GM21576 (cell line): Measurements from ENCODE around the gene ZBTB20.

Source experiments
- ATAC-seq: cut with Tn5 transposase; IDR thresholded peaks from one replicate; pipeline ENCODE4 v1.9.1; 2021; ENCODE audit warnings: mild to moderate bottlenecking, moderate library complexity; ENCODE audit not compliant: unreplicated experiment

The ZBTB20 gene

DNA sequence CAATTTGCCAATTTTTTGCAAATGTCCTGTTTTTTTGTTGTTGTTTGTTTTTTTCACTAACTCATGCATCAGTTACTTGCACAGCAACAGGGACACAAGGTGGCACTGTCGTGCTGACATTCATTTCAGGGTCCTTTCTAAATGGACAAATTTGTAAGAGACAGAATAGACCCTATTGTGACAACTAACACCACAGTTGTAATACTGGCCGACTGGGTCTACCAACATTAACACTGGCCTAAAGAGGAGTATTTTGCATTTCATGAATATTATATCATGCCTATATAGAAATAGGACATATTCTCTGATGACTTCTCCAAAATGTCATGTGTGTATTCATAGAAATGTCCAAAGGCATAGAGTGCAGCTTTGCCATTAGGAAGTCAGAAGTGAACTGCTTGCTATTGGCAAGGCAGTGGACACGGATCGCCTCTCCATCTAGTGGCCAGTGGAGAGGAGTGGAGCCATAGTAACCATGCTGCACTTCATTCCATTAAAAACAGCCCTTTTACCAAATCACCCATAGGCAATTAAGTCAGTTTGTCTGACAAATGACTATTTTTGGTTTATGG, 54.8 kb downstream of the ZBTB20 start:
- peak; percentile 87 for ATAC-seq

DNA sequence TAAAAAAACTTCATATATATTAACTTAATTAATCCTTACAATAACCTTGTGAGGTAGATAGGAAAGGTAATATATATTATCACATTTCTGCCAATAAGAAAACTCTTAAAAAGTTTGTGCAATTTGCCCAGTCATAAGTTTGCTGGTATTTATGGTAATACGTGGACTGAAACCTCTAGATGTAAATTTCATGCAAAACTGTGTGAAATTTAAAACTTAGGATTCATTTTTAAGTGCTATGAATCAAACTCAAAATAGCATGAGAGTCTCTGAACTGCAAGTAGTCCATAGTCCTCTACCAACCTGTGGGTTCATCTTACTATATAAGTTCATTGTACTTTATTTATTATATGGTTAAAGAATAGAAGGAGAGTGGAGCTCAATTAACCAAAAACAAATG, 56.4 kb downstream of the ZBTB20 start:
- no peak for ATAC-seq

- ATAC-seq, result no peak
Measured at GRCh38 chr3:115089481-115089880, 57.6 kb downstream of the ZBTB20 start.

- ATAC-seq, result no peak
Measured at GRCh38 chr3:115087512-115087911, 59.6 kb downstream of the ZBTB20 start.

DNA sequence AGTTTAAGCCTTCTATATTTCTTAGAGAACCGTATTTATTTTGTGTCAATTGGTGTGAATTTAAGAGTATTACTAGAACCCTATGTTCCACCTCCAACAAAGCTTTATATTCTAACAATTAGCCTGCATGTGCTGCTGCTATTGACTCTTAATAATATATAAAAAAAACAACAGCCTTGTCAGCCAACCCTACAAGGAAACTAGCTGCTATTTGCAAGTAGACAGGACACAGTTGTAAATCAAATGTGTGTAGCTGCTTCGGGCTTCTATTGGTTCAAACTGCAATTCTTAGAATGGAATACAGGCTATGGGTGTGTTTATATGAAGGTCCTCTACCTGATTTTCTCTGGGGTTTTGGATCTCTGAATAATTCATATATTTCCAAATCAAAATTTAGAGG, 60.7 kb downstream of the ZBTB20 start:
- ATAC-seq, result no peak

- ATAC-seq, result no peak
Measured at GRCh38 chr3:115085197-115085865, 61.8 kb downstream of the ZBTB20 start.

DNA sequence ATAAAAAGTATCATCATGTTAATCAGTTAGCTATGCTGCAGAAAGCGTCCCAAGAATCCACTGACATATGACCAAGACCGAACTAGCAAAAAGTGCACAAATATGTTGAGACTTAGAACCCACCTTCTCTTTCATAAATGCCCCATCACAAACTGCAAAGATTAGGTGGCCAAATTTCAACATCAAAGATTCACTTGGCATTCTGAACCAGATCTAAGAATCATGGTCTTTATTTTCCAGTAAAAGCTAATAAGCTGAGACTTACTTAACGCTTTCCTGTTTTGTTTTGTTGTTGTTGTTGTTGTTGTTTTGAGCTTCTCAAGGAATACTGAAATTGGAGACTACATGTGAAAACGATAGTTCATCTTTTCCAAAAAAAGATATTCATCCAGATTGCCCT, 62.4 kb downstream of the ZBTB20 start:
- no peak for ATAC-seq

DNA sequence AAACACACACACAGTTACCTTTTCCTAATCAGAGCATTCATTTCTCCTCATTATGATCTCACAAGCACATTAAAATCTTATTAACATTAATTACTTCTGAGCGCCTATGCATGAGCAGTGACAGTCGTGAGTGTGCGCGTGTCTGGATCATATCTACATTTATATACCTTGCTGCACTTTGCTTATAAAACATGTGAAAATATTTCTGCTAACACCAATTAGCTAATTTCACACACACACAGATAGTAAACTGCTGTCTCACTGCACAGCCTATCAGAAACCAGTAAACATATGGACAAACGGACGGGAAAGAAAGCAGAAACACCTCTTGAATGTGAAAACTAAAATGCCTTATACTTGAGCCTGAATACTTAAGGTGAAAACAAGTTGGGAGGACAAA, 64.8 kb downstream of the ZBTB20 start:
- ATAC-seq, result no peak

DNA sequence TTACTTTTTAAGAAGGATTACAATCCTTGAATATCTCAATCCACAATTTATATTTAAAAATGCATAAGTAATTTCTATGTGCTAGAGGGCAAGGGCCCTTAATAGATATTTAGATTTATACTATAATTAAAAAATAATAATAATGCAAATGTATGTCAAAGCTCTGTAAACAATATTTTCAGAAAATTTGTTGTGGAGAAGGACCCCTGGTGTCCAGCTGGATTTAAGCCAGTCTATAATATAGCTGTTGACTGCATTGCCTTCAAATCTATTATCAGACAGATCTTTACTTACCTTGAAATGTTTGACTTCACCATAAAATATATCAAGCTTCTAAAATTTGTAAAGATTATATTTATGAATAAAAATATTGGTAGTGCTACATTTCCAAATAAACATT, 65.6 kb downstream of the ZBTB20 start:
- ATAC-seq, result no peak

- no peak for ATAC-seq
Measured at GRCh38 chr3:115077501-115078250, 69.4 kb downstream of the ZBTB20 start.

DNA sequence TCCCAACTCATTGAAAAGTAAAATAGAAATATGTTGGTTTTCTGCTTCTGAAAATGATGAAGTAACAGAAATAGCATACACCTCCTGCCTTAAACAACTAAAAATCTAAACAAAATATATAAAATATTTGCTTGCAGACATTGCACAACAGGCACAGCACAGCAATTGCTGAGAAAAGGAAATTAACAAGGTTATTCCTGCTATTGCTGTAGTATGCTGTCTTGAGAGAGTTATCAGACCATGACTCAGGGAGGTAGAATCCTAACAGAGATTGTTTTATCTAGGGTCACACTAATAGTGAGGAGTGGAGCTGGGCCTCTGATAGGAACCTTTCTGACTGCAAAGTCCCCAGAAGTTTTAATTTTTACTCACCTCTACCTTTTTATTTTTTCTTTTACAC, 72.6 kb downstream of the ZBTB20 start:
- no peak for ATAC-seq

DNA sequence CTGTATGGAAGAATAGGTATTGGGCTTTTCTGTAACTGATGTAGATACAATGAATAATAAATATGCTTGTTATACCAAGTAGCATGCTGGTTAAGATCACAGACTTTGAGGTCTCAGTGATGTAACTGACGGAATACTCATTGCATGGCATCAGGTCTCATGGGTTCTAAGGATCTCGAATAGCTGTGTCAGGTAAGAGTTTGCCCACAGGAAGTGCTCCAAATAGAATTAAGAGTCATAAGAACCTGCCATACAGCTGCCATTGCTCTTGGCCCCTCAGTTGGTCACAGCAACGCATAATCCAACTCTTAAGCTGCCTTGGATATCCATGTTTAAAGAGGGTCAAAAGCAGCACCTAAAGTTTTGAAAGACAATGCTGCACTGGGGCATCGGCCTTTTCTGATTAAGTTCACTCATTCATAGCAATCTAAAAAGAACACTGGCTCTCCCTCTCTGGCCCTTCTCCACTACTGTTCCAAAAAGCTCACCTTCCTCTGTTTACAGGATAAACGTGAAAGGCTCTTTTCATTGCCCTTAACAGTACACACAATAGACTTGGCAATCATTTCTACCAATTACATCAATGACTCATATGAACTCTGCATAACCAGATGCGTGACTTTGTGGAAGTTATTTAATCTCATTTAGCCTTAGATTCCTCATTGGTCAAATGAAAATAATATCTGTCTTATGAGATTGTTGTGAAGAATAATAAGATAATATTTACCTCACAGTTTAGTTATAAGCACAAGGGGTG, 74.6 kb downstream of the ZBTB20 start:
- no peak for ATAC-seq

DNA sequence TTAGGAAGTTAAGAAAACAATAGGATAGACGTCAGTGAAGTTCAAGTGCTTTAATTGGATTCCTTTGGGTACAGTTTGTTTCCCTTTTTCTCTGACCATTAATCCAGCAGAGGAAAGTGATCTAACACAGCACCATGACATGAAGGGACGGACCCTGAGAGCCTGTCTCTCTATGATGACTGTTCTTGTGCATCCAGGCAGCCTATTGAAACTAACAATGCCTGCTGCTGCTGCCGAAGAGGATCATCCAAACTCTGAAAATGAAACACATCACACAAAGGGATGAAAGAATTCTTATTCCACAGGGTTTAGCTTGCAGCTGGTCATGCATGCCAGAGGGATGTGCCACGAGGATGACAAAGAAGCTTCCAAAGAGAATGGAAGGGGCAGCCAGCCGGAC, 75.5 kb downstream of the ZBTB20 start:
- no peak for ATAC-seq

DNA sequence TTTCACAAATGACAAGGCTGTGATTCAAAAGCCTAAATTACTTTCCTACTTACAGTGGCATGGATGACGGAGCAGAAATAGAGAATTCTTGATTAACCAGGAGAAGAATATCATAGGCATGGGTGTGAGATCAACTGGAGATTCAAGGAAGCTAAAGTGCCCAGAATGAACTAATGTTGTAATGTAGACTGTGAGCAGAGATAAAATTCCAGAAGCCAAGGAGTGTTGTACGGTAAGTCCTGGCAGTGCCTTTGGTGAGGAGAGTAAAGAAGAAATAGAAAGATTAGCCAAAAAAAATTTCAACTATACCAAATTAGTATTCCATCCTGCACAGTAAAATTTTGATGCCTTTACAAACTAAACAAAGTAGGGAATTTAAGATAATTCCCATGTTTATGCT, 75.9 kb downstream of the ZBTB20 start:
- ATAC-seq, result no peak

GRCh38 chr3:115068799-115069198, 78.3 kb downstream of the ZBTB20 start:
- ATAC-seq, result no peak

- ATAC-seq, result no peak
Measured at GRCh38 chr3:115062412-115062956, 84.6 kb downstream of the ZBTB20 start.

DNA sequence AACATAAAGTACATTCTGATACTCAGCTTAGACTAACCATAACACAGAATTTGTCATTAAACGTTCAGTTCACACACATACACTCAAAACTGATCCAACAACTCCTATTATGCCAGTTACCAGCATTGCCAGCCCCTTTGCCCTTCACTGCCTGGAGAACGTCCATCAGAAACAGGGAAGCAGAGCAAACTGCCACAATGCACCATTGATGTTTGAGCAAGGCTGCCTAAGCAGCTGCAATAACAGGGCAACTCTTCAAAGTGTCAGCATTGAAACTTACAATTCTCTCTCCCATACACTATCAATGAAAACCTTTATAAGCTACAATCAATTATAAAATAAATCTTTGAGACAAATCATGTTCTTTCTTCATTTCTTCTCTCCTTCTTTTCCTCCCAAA, 85.1 kb downstream of the ZBTB20 start:
- no peak for ATAC-seq

GRCh38 chr3:115052906-115053305, 94.2 kb downstream of the ZBTB20 start:
- ATAC-seq, result no peak

GRCh38 chr3:115042351-115042750, 104.7 kb downstream of the ZBTB20 start:
- ATAC-seq, result no peak

DNA sequence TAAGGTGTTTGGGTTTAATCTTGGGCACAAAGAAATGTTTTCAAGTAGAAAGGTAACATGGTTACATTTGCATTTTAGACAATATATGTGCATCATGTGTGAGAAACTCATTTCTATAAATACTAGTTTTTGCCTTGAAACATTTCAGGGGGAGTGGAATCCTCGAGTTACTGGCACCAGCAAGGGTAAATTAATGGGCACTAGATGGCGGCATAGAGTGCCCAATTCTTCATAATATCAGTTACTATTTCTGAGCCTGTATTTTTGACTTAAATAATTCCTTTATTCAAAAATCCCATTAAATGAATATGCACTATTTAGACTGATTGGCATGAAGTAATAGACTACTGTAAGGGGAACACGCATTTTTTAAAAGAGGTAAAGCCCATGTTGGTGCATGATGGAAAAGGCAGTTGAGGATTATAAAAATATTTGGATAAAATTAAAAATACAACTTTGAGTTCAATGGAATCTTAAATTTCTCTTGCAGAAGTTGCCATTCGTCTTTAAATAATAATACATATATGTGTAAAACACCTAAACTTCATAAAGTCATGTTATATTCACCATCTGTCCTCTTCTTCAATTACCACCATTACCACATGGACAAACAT, 106.3 kb downstream of the ZBTB20 start:
- ATAC-seq, result no peak

DNA sequence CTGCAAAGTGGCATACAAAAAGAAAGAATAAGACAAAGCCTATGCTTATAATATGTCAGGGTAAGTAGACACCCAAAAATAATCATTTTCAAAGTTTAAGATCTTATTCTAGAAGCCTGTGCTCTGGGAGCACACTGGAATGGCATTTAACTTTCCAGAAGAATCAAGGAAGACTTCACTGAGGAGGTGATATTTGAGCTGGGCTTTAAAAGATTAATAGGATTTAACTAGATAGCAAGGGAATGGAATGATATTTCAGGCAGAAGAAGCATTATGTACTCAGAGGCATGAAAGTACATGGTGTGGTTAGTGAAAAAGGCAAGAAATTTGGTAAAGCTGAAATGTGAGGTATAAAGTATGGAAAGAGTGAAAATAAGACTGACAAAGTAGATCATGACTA, 106.8 kb downstream of the ZBTB20 start:
- ATAC-seq, result no peak
